ENCODE results near the gene SHC1. TPM values are rescaled to one million over a fixed set of nuclear protein-coding genes. Genes with fewer than 3 reads are reported as not detected.

The SHC1 gene
- total RNA-seq, 2 experiments from 2014 or later = 59.9 to 60.0 TPM

GRCh38 chr1:154968731-154969130 is 1.8 kb downstream of the SHC1 start:
- H3K27me3 Mint-ChIP-seq = no peaks in the 10 kb centered on the region
- H3K9me3 ChIP-seq (ENCODE audit: control insufficient read depth in 1 of 2, insufficient read depth in 1 of 2, low read length in 2 of 2) = no peaks in the 10 kb centered on the region
- H3K4me3 Mint-ChIP-seq = no peak overlapping the region
- H3K27me3 ChIP-seq (ENCODE audit: control insufficient read depth in 1 of 2, insufficient read depth in 2 of 2, low read length in 2 of 2) = no peaks in the 10 kb centered on the region
- H3K27ac ChIP-seq (ENCODE audit: low read depth in 1 of 2, low read length in 2 of 2) = peak overlapping the region; percentile 18 to 34
- H3K27ac Mint-ChIP-seq = peak overlapping the region; percentile 70
- no peak for DNase-seq
- peaks cover 67% of the 10 kb centered on the region for H3K36me3 Mint-ChIP-seq (ENCODE audit: low read depth)
- H3K4me3 ChIP-seq (ENCODE audit: low read length) = no peak overlapping the region
- H3K4me1 ChIP-seq (ENCODE audit: insufficient read depth, low read length) = peaks cover 54% of the 10 kb centered on the region
- ATAC-seq (ENCODE audit: poor library complexity) = no peak
- TF ChIP-seq, protein P1, sequence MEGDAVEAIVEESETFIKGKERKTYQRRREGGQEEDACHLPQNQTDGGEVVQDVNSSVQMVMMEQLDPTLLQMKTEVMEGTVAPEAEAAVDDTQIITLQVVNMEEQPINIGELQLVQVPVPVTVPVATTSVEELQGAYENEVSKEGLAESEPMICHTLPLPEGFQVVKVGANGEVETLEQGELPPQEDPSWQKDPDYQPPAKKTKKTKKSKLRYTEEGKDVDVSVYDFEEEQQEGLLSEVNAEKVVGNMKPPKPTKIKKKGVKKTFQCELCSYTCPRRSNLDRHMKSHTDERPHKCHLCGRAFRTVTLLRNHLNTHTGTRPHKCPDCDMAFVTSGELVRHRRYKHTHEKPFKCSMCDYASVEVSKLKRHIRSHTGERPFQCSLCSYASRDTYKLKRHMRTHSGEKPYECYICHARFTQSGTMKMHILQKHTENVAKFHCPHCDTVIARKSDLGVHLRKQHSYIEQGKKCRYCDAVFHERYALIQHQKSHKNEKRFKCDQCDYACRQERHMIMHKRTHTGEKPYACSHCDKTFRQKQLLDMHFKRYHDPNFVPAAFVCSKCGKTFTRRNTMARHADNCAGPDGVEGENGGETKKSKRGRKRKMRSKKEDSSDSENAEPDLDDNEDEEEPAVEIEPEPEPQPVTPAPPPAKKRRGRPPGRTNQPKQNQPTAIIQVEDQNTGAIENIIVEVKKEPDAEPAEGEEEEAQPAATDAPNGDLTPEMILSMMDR (IDR thresholded peaks at IDR 0.05) = no peak
- no peaks in the 10 kb centered on the region for H3K9me3 Mint-ChIP-seq
- ChIA-PET CTCF (interaction anchor here (1.0 kb wide), 1 partner anchor 49 kb away, joined by 3 read pairs; no protein-coding TSS in a partner anchor), POLR2A (no interaction called here)
- peaks cover 30% of the 10 kb centered on the region for H3K4me1 Mint-ChIP-seq (ENCODE audit: low read depth)
- H3K36me3 ChIP-seq (ENCODE audit: insufficient read depth, low read length) = peaks cover 70% of the 10 kb centered on the region
- intact Hi-C loops (cut with DNase I, micrococcal nuclease) = no loop called here

DNA sequence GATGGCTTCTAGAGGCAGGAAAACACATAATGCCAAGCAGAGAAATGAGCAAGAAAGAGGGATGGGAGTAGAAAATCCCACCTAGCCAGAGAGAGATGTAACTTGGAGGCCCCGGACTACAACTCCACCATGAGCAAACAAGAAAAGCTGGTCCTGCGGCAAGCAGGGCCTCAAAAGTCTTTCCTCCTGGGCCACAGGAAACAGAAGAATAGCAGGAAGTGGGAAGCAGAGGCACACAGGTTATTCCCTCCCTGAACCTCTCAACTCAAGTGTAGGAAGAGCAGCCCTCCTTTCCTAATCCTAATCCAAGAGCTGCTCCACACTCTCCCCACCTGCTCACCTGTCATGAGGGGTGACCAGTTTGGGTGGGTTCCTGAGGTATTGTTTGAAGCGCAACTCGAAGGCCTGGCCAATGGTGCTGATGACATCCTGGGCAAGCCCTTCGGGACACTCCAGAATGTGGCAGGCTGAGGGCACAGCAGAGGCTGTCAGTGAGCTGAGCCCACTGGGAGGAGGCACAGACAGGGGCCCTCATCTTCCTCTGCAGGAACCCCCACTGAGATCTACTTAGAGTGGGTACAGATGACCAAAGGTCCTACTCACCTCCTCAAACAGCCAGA is 3.1 kb downstream of the SHC1 start:
- CTCF ChIA-PET = no interaction called here
- Mint-ChIP-seq H3K4me3 (peak overlapping the region; percentile 34), H3K27ac (peak overlapping the region; percentile 70), H3K4me1 (ENCODE audit: low read depth) (peaks cover 28% of the 10 kb centered on the region), H3K27me3 (no peaks in the 10 kb centered on the region), H3K36me3 (ENCODE audit: low read depth) (peaks cover 69% of the 10 kb centered on the region), H3K9me3 (no peaks in the 10 kb centered on the region)
- ATAC-seq (ENCODE audit: poor library complexity) (no peak), DNase-seq (no peak)
- intact Hi-C loops (cut with DNase I, micrococcal nuclease) = no loop called here
- H3K27ac ChIP-seq (ENCODE audit: low read depth in 1 of 2, low read length in 2 of 2) = no peak overlapping the region
- H3K36me3 ChIP-seq (ENCODE audit: insufficient read depth, low read length) = peaks cover 75% of the 10 kb centered on the region
- POLR2A ChIA-PET = interaction anchor here (1.0 kb wide), 1 partner anchor 49 kb away, joined by 3 read pairs; no protein-coding TSS in a partner anchor
- no peaks in the 10 kb centered on the region for H3K9me3 ChIP-seq (ENCODE audit: control insufficient read depth in 1 of 2, insufficient read depth in 1 of 2, low read length in 2 of 2)
- H3K4me1 ChIP-seq (ENCODE audit: insufficient read depth, low read length) = peaks cover 51% of the 10 kb centered on the region
- TF ChIP-seq, protein P1 (IDR thresholded peaks at IDR 0.05) = no peak
- H3K4me3 ChIP-seq (ENCODE audit: low read length) = no peak overlapping the region
- no peaks in the 10 kb centered on the region for H3K27me3 ChIP-seq (ENCODE audit: control insufficient read depth in 1 of 2, insufficient read depth in 2 of 2, low read length in 2 of 2)

GRCh38 chr1:154966111-154966510 is 4.4 kb downstream of the SHC1 start:
- no peaks in the 10 kb centered on the region for H3K9me3 Mint-ChIP-seq
- intact Hi-C loops (cut with DNase I, micrococcal nuclease) = no loop called here
- H3K4me3 Mint-ChIP-seq = no peak overlapping the region
- H3K27me3 Mint-ChIP-seq = no peaks in the 10 kb centered on the region
- Histone ChIP-seq H3K4me3 (ENCODE audit: low read length) (no peak overlapping the region), H3K27me3 (ENCODE audit: control insufficient read depth in 1 of 2, insufficient read depth in 2 of 2, low read length in 2 of 2) (no peaks in the 10 kb centered on the region), H3K4me1 (ENCODE audit: insufficient read depth, low read length) (peaks cover 44% of the 10 kb centered on the region), H3K36me3 (ENCODE audit: insufficient read depth, low read length) (peaks cover 71% of the 10 kb centered on the region), H3K27ac (ENCODE audit: low read depth in 1 of 2, low read length in 2 of 2) (no peak overlapping the region), H3K9me3 (ENCODE audit: control insufficient read depth in 1 of 2, insufficient read depth in 1 of 2, low read length in 2 of 2) (no peaks in the 10 kb centered on the region)
- no peak overlapping the region for H3K27ac Mint-ChIP-seq
- H3K4me1 Mint-ChIP-seq (ENCODE audit: low read depth) = peaks cover 25% of the 10 kb centered on the region
- no peak for DNase-seq
- ATAC-seq (ENCODE audit: poor library complexity) = no peak
- TF ChIP-seq, protein P1 (IDR thresholded peaks at IDR 0.05) = no peak
- POLR2A ChIA-PET = interaction anchor here (1.4 kb wide), 1 partner anchor 10 kb away, joined by 6 read pairs; the partner anchor contains the start of gene PBXIP1
- CTCF ChIA-PET = no interaction called here
- H3K36me3 Mint-ChIP-seq (ENCODE audit: low read depth) = peaks cover 73% of the 10 kb centered on the region

Data from CD4-positive, alpha-beta T cell (primary cell).